Fibroblast of lung (primary cell): Measurements from ENCODE around the gene NEK11. TPM values are rescaled to one million over a fixed set of nuclear protein-coding genes. Genes with fewer than 3 reads are reported as not detected.

Experiments used
- DNase-seq, 2 donors: peaks; one replicate each; pipeline versions ENCODE4 v3.0.0 to v3.0.0-alpha.2; 2010; ENCODE audit warnings: low read depth in 2 of 2
- H2AFZ ChIP-seq: 2 replicates; pipeline ENCODE4 v1.5.1; 2012; ENCODE audit warnings: low read length, control low read depth, inconsistent platforms
- H3K27ac ChIP-seq: 2 replicates; pipeline ENCODE4 v1.5.1; 2011; ENCODE audit warnings: low read length, control low read depth; ENCODE audit not compliant: insufficient read depth
- H3K27me3 ChIP-seq: 2 replicates; pipeline ENCODE4 v1.5.1; 2011; ENCODE audit warnings: mild to moderate bottlenecking, low read length; ENCODE audit not compliant: control insufficient read depth, insufficient read depth
- H3K36me3 ChIP-seq: 2 replicates; pipeline ENCODE4 v1.5.1; 2011; ENCODE audit warnings: low read length; ENCODE audit not compliant: control insufficient read depth, insufficient read depth
- H3K4me1 ChIP-seq: 2 replicates; pipeline ENCODE4 v1.5.1; 2011; ENCODE audit warnings: low read length; ENCODE audit not compliant: control insufficient read depth, insufficient read depth; ENCODE audit errors: extremely low read depth
- H3K4me2 ChIP-seq: 2 replicates; pipeline ENCODE4 v1.5.1; 2011; ENCODE audit warnings: low read length, control low read depth; ENCODE audit not compliant: insufficient read depth; ENCODE audit errors: extremely low read depth
- H3K4me3 ChIP-seq, 4 experiments: fragments of 200-600 bp in 1 of 4; sonication (generic) in 1 of 4; replicated peaks in 1 of 4; 2 replicates each; pipeline ENCODE4 v1.5.1; 2011 to 2016; ENCODE audit warnings: low read length in 4 of 4, low read depth in 3 of 4, mild to moderate bottlenecking in 3 of 4, control low read depth in 2 of 4, inconsistent platforms in 1 of 4, mixed read lengths in 1 of 4; ENCODE audit not compliant: insufficient read depth in 1 of 4; ENCODE audit errors: control extremely low read depth in 1 of 4
- H3K79me2 ChIP-seq: 2 replicates; pipeline ENCODE4 v1.5.1; 2012; ENCODE audit warnings: mild to moderate bottlenecking, low read length, inconsistent platforms; ENCODE audit not compliant: control insufficient read depth, insufficient read depth
- H3K9ac ChIP-seq: 2 replicates; pipeline ENCODE4 v1.5.1; 2011; ENCODE audit warnings: mild to moderate bottlenecking, low read length, control low read depth; ENCODE audit not compliant: insufficient read depth
- H3K9me3 ChIP-seq: 2 replicates; pipeline ENCODE4 v1.5.1; 2012; ENCODE audit warnings: low read depth, low read length; ENCODE audit not compliant: control insufficient read depth, insufficient read depth
- H4K20me1 ChIP-seq: 2 replicates; pipeline ENCODE4 v1.5.1; 2011; ENCODE audit warnings: low read length; ENCODE audit not compliant: control insufficient read depth, insufficient read depth; ENCODE audit errors: extremely low read depth
- EZH2 ChIP-seq: IDR thresholded peaks from 2 replicates; pipeline ENCODE4 v1.5.1; 2012; ENCODE audit warnings: low read length, control low read depth, mild to moderate bottlenecking; ENCODE audit errors: missing control alignments
- polyA plus RNA-seq, 2 donors: library from polyadenylated mRNA; depleted of rRNA in 1 of 2; stranded (reverse) in 1 of 2; unstranded in 1 of 2; fragments of >200 nt; gene quantifications; 2 replicates each; pipeline ENCODE4 v1.2.1, GENCODE V29; 2011 to 2012; ENCODE audit warnings: missing spikeins in 1 of 2
- total RNA-seq: library from RNA; depleted of rRNA; stranded (reverse); fragments of >200 nt; gene quantifications from 2 replicates; pipeline ENCODE4 v1.2.1, GENCODE V29; 2014
- TF ChIP-seq, protein P1 (sequence below), 2 donors: IDR thresholded peaks in 1 of 2; conservative IDR thresholded peaks in 1 of 2; 1 replicate in 1 of 2; 2 replicates in 1 of 2; pipeline ENCODE4 v1.5.1; 2011 to 2012; ENCODE audit warnings: low read length in 2 of 2, control low read depth in 1 of 2, inconsistent platforms in 1 of 2, low read depth in 1 of 2, mild to moderate bottlenecking in 1 of 2

Gene NEK11
- total and polyA plus RNA-seq, 2 donors (not counting 1 experiment from before 2014, with no cell fraction given): 4.3 to 13.0 TPM

DNA sequence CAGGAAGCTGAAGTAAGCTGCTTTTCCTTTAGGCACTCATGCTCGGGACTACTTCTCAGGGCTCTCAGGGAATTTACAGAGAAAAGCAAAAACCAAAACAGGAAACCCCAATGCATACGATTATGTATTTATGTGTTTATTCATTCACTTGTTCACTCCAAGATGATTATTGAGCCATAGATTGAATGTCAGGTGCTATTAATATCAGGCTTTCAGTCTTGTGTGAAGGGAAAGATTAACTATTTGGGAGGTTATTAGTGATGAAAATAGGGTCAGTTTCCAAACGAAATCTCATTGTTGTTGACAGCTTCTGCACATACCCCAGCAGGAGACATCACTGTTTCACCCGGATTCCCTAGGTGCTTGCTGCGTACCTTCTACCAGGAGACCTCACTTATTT lies 135.8 kb downstream of the NEK11 start:
- no peak overlapping the region for H3K9ac ChIP-seq
- no peaks in the 10 kb centered on the region for H3K36me3 ChIP-seq
- no peaks in the 10 kb centered on the region for H3K27me3 ChIP-seq
- TF ChIP-seq, protein P1, sequence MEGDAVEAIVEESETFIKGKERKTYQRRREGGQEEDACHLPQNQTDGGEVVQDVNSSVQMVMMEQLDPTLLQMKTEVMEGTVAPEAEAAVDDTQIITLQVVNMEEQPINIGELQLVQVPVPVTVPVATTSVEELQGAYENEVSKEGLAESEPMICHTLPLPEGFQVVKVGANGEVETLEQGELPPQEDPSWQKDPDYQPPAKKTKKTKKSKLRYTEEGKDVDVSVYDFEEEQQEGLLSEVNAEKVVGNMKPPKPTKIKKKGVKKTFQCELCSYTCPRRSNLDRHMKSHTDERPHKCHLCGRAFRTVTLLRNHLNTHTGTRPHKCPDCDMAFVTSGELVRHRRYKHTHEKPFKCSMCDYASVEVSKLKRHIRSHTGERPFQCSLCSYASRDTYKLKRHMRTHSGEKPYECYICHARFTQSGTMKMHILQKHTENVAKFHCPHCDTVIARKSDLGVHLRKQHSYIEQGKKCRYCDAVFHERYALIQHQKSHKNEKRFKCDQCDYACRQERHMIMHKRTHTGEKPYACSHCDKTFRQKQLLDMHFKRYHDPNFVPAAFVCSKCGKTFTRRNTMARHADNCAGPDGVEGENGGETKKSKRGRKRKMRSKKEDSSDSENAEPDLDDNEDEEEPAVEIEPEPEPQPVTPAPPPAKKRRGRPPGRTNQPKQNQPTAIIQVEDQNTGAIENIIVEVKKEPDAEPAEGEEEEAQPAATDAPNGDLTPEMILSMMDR (conservative IDR thresholded peaks at IDR 0.05 in 1 of 2, IDR thresholded peaks at IDR 0.05 in 1 of 2; ENCODE audit: low read depth in 1 of 2, low read length in 2 of 2): no peak
- no peak for TF ChIP-seq EZH2
- DNase-seq: no peak
- H4K20me1 ChIP-seq: no peaks in the 10 kb centered on the region
- no peak overlapping the region for H3K27ac ChIP-seq
- no peaks in the 10 kb centered on the region for H3K79me2 ChIP-seq
- H3K9me3 ChIP-seq: no peaks in the 10 kb centered on the region
- no peak overlapping the region for H3K4me2 ChIP-seq
- H3K4me1 ChIP-seq: no peaks in the 10 kb centered on the region
- no peak overlapping the region for H3K4me3 ChIP-seq
- no peak overlapping the region for H2AFZ ChIP-seq

DNA sequence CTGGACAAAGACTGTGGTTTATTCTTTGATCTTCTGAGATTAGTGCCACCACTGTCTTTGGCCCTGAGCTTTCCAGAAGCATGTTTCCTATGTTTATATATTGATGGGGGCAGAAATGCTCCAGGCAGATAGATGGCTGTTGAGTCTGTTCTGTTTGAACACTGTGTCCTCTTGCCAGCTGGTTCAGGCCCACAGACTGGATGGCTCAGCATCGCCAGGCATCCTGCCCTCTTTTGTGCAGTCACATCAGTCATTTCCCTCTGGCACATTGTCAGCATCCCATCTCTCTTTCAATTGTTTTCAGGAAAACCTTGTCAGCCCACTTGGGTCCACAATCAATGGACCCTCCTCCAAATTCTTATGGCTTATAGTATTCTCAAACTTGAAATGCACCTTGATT lies 141.2 kb downstream of the NEK11 start:
- Histone ChIP-seq H2AFZ (no peak overlapping the region), H3K27ac (no peak overlapping the region), H3K27me3 (no peaks in the 10 kb centered on the region), H3K4me1 (no peaks in the 10 kb centered on the region), H3K9me3 (no peaks in the 10 kb centered on the region), H3K36me3 (no peaks in the 10 kb centered on the region), H3K9ac (no peak overlapping the region), H3K79me2 (no peaks in the 10 kb centered on the region), H3K4me3 (no peak overlapping the region), H3K4me2 (no peak overlapping the region), H4K20me1 (no peaks in the 10 kb centered on the region)
- DNase-seq: no peak
- no peak for TF ChIP-seq EZH2
- TF ChIP-seq, protein P1 (conservative IDR thresholded peaks at IDR 0.05 in 1 of 2, IDR thresholded peaks at IDR 0.05 in 1 of 2; ENCODE audit: low read depth in 1 of 2, low read length in 2 of 2): no peak

- H3K79me2 ChIP-seq: no peaks in the 10 kb centered on the region
- TF ChIP-seq, protein P1 (conservative IDR thresholded peaks at IDR 0.05 in 1 of 2, IDR thresholded peaks at IDR 0.05 in 1 of 2; ENCODE audit: low read depth in 1 of 2, low read length in 2 of 2): no peak
- no peak for TF ChIP-seq EZH2
- H3K9me3 ChIP-seq: no peaks in the 10 kb centered on the region
- H3K27me3 ChIP-seq: no peaks in the 10 kb centered on the region
- H4K20me1 ChIP-seq: no peaks in the 10 kb centered on the region
- no peak overlapping the region for H3K27ac ChIP-seq
- no peak overlapping the region for H2AFZ ChIP-seq
- no peaks in the 10 kb centered on the region for H3K36me3 ChIP-seq
- no peak overlapping the region for H3K9ac ChIP-seq
- DNase-seq: no peak
- no peaks in the 10 kb centered on the region for H3K4me1 ChIP-seq
- no peak overlapping the region for H3K4me3 ChIP-seq
- no peak overlapping the region for H3K4me2 ChIP-seq
Observed at GRCh38 chr3:131169331-131169730, 142.7 kb downstream of the NEK11 start.
